SK-N-SH treated with all-trans-retinoic acid at 6 μM for 48 hours (cell line): ENCODE results near the gene CDK18.

Experiments
- BACH2 ChIP-seq: fragments of 250-450 bp; sonication (Bioruptor Pico); IDR thresholded peaks from 2 replicates; pipeline ENCODE4 v1.9.0; 2021; ENCODE audit warnings: mild to moderate bottlenecking, borderline replicate concordance
- CSRNP3 ChIP-seq: fragments of 250-450 bp; sonication (Bioruptor Pico); IDR thresholded peaks from 2 replicates; pipeline ENCODE4 v1.5.1; 2021; ENCODE audit warnings: mild to moderate bottlenecking, moderate library complexity
- ISL1 ChIP-seq: fragments of 250-450 bp; sonication (Bioruptor Pico); IDR thresholded peaks from 2 replicates; pipeline ENCODE4 v2.1.2; 2022; ENCODE audit warnings: mild to moderate bottlenecking, moderate library complexity
- PATZ1 ChIP-seq: fragments of 250-450 bp; sonication (Bioruptor Pico); IDR thresholded peaks from 2 replicates; pipeline ENCODE4 v1.8.0; 2020; ENCODE audit warnings: mild to moderate bottlenecking, moderate library complexity, borderline replicate concordance
- PPARA ChIP-seq: fragments of 250-450 bp; sonication (Bioruptor Pico); IDR thresholded peaks from 2 replicates; pipeline ENCODE4 v1.5.0; 2020; ENCODE audit warnings: mild to moderate bottlenecking, borderline replicate concordance
- SNAI2 ChIP-seq: fragments of 250-450 bp; sonication (Bioruptor Pico); IDR thresholded peaks from 2 replicates; pipeline ENCODE4 v1.5.0; 2020; ENCODE audit warnings: mild to moderate bottlenecking, moderate library complexity
- TOX ChIP-seq: fragments of 250-450 bp; sonication (Bioruptor Pico); IDR thresholded peaks from 2 replicates; pipeline ENCODE4 v1.8.0; 2021; ENCODE audit warnings: mild to moderate bottlenecking, moderate library complexity, borderline replicate concordance
- ZFP3 ChIP-seq: fragments of 250-450 bp; sonication (Bioruptor Pico); IDR thresholded peaks from 2 replicates; pipeline ENCODE4 v1.5.0; 2020; ENCODE audit warnings: mild to moderate bottlenecking, moderate library complexity
- ZFP30 ChIP-seq: fragments of 450-650 bp; formaldehyde crosslinking; IDR thresholded peaks from 2 replicates; pipeline ENCODE4 v1.5.0; 2022; ENCODE audit warnings: mild to moderate bottlenecking, moderate library complexity
- ZNF70 ChIP-seq: fragments of 450-650 bp; formaldehyde crosslinking; IDR thresholded peaks from 2 replicates; pipeline ENCODE4 v1.5.0; 2020; ENCODE audit warnings: mild to moderate bottlenecking, moderate library complexity
- ZNF8 ChIP-seq: fragments of 450-650 bp; formaldehyde crosslinking; IDR thresholded peaks from 2 replicates; pipeline ENCODE4 v1.5.0; 2020; ENCODE audit warnings: mild to moderate bottlenecking, moderate library complexity
- TF ChIP-seq, protein P1 (sequence below): fragments of 250-450 bp; sonication (Bioruptor Pico); IDR thresholded peaks from 2 replicates; pipeline ENCODE4 v1.5.0; 2020; ENCODE audit warnings: mild to moderate bottlenecking, moderate library complexity
- TF ChIP-seq, protein P2 (sequence below): fragments of 250-450 bp; sonication (Bioruptor Pico); IDR thresholded peaks from 2 replicates; pipeline ENCODE4 v1.5.1; 2020; ENCODE audit warnings: low read depth, mild to moderate bottlenecking, moderate library complexity

- TF ChIP-seq PATZ1 (CRISPR knock-in tag) (no peak), SNAI2 (CRISPR knock-in tag) (no peak), ZFP30 (CRISPR knock-in tag) (no peak), CSRNP3 (CRISPR knock-in tag) (no peak), ZFP3 (CRISPR knock-in tag) (no peak), ZNF8 (CRISPR knock-in tag) (no peak), TOX (CRISPR knock-in tag) (no peak), PPARA (CRISPR knock-in tag) (no peak), BACH2 (CRISPR knock-in tag) (no peak), ZNF70 (no peak), ISL1 (CRISPR knock-in tag) (no peak)
- TF ChIP-seq, protein P1, sequence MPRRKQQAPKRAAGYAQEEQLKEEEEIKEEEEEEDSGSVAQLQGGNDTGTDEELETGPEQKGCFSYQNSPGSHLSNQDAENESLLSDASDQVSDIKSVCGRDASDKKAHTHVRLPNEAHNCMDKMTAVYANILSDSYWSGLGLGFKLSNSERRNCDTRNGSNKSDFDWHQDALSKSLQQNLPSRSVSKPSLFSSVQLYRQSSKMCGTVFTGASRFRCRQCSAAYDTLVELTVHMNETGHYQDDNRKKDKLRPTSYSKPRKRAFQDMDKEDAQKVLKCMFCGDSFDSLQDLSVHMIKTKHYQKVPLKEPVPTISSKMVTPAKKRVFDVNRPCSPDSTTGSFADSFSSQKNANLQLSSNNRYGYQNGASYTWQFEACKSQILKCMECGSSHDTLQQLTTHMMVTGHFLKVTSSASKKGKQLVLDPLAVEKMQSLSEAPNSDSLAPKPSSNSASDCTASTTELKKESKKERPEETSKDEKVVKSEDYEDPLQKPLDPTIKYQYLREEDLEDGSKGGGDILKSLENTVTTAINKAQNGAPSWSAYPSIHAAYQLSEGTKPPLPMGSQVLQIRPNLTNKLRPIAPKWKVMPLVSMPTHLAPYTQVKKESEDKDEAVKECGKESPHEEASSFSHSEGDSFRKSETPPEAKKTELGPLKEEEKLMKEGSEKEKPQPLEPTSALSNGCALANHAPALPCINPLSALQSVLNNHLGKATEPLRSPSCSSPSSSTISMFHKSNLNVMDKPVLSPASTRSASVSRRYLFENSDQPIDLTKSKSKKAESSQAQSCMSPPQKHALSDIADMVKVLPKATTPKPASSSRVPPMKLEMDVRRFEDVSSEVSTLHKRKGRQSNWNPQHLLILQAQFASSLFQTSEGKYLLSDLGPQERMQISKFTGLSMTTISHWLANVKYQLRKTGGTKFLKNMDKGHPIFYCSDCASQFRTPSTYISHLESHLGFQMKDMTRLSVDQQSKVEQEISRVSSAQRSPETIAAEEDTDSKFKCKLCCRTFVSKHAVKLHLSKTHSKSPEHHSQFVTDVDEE = no peak
- TF ChIP-seq, protein P2, sequence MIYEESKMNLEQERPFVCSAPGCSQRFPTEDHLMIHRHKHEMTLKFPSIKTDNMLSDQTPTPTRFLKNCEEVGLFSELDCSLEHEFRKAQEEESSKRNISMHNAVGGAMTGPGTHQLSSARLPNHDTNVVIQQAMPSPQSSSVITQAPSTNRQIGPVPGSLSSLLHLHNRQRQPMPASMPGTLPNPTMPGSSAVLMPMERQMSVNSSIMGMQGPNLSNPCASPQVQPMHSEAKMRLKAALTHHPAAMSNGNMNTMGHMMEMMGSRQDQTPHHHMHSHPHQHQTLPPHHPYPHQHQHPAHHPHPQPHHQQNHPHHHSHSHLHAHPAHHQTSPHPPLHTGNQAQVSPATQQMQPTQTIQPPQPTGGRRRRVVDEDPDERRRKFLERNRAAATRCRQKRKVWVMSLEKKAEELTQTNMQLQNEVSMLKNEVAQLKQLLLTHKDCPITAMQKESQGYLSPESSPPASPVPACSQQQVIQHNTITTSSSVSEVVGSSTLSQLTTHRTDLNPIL (CRISPR knock-in tag) = no peak
Observed at GRCh38 chr1:205492201-205492667, 12.2 kb upstream of the CDK18 start.
